Measurements from ENCODE around the gene AMBRA1. TPM values are rescaled to one million over a fixed set of nuclear protein-coding genes. Genes with fewer than 3 reads are reported as not detected.

The AMBRA1 gene
- total RNA-seq, 1 donor from 2014 or later = 45.3 TPM

DNA sequence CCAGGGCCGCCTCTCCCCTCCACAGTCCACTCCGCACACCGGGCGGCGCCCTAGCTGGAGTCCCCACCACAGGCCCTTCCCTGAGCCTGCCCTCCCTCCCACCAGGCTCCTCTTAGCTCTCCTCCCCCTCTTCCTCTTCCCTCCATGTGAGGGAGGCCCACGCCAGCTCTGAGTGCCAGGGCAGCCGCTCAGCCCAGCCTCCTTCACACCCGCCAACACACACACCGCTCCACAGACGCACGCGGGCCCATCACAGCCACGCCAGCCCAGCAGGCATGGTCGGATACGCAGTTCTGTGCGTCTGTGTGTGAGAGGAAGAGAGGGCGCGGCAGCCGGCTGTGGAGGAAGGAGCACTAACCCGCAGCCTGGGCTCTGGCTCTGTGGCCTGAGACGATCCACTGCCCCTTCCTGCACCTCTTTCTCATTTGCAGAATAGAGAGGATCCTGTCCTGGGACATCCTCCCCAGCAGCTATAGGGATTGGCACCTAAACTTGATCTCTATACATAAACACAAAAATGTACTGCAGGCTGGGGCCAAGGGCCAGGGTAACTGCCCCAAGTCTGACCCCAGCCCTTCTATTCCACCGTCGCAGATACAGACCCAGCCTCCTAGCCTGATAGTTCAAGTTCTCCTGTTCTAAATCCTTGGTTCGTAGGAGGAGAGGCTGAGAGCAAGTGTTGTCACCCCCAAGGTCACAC, 205.8 kb downstream of the AMBRA1 start:
- H3K4me1 Mint-ChIP-seq (ENCODE audit: low read depth) = peaks cover 25% of the 10 kb centered on the region
- no peak for DNase-seq (ENCODE audit: low spot score, unreplicated experiment)
- H3K4me3 Mint-ChIP-seq (ENCODE audit: low read depth) = no peak overlapping the region
- peak overlapping the region; percentile 60 for H3K27ac Mint-ChIP-seq
- H3K27me3 Mint-ChIP-seq = peaks cover 54% of the 10 kb centered on the region
- peaks cover 4% of the 10 kb centered on the region for H3K36me3 Mint-ChIP-seq (ENCODE audit: insufficient read depth)
- H3K9me3 Mint-ChIP-seq (ENCODE audit: low read depth) = no peaks in the 10 kb centered on the region
- TF ChIP-seq, protein P1, sequence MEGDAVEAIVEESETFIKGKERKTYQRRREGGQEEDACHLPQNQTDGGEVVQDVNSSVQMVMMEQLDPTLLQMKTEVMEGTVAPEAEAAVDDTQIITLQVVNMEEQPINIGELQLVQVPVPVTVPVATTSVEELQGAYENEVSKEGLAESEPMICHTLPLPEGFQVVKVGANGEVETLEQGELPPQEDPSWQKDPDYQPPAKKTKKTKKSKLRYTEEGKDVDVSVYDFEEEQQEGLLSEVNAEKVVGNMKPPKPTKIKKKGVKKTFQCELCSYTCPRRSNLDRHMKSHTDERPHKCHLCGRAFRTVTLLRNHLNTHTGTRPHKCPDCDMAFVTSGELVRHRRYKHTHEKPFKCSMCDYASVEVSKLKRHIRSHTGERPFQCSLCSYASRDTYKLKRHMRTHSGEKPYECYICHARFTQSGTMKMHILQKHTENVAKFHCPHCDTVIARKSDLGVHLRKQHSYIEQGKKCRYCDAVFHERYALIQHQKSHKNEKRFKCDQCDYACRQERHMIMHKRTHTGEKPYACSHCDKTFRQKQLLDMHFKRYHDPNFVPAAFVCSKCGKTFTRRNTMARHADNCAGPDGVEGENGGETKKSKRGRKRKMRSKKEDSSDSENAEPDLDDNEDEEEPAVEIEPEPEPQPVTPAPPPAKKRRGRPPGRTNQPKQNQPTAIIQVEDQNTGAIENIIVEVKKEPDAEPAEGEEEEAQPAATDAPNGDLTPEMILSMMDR (IDR thresholded peaks at IDR 0.05; ENCODE audit: unreplicated experiment) = no peak

DNA sequence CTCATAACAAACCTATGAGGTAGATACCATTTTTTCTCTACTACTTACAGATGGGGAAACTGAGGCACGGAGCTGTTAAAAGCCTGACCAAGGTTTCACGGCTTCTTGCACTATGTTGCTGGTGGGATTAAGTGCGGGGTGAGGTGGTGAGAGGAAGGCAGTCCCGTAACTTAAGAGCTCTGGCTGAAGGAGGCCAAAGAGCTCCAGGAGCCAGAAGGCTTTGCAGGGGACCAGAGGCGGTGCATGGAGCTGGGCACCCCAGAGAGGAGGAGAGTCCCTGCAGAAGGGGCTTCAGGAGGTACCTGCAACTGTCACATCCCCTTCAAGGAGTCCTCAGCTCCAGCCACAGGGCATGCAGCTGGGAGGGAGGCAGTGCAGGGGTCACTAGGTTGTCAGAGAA, 206.4 kb downstream of the AMBRA1 start:
- peaks cover 21% of the 10 kb centered on the region for H3K4me1 Mint-ChIP-seq (ENCODE audit: low read depth)
- peaks cover 4% of the 10 kb centered on the region for H3K36me3 Mint-ChIP-seq (ENCODE audit: insufficient read depth)
- TF ChIP-seq, protein P1 (IDR thresholded peaks at IDR 0.05; ENCODE audit: unreplicated experiment) = no peak
- peaks cover 49% of the 10 kb centered on the region for H3K27me3 Mint-ChIP-seq
- no peaks in the 10 kb centered on the region for H3K9me3 Mint-ChIP-seq (ENCODE audit: low read depth)
- H3K27ac Mint-ChIP-seq = no peak overlapping the region
- H3K4me3 Mint-ChIP-seq (ENCODE audit: low read depth) = no peak overlapping the region
- no peak for DNase-seq (ENCODE audit: low spot score, unreplicated experiment)

DNA sequence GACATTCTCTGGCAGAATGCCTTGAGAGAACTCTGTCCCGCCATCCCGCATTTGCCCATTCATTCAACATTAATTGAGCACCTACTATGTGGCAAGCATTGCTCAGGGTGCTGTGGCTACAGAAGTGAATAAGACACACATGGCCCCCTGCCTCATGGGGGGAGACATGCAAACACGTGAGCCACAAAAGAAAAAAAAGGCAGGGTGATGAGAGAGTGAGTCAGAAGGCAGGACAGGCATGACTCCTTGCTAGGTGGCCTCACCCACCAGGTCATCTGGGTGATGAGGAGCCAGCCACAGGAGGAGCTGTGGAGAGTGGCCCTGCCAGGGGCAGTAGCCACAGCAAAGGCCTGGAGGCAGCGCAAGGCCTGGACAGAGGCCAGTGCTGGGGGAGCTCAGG, 207.1 kb downstream of the AMBRA1 start:
- Mint-ChIP-seq H3K27me3 (peaks cover 49% of the 10 kb centered on the region), H3K4me3 (ENCODE audit: low read depth) (no peak overlapping the region), H3K4me1 (ENCODE audit: low read depth) (peaks cover 21% of the 10 kb centered on the region), H3K36me3 (ENCODE audit: insufficient read depth) (peaks cover 4% of the 10 kb centered on the region), H3K27ac (no peak overlapping the region), H3K9me3 (ENCODE audit: low read depth) (no peaks in the 10 kb centered on the region)
- TF ChIP-seq, protein P1 (IDR thresholded peaks at IDR 0.05; ENCODE audit: unreplicated experiment) = no peak
- no peak for DNase-seq (ENCODE audit: low spot score, unreplicated experiment)

DNA sequence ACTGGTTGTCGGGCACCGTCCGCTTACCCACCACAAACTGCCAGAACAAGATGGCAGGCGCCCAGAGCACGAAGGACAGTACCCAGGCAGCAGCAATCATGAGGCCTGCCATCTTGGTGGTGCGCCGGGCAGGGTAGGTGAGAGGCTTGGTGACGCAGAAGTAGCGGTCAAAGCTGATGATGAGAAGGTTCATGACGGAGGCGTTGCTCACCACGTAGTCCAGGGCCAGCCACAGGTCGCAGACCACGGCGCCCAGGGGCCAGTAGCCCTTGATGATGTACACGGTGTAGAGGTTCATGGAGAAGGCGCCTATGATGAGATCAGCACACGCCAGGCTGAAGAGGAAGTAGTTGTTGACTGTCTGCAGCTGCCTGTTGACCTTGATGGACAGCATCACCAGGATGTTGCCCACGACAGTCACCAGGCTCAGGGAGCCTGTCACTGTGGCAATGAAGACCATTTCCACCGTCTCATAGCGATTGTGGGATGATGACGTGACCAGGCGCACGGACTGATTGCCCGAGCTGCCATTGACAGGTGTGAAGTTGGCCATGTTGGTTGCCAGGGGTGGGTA, 207.7 kb downstream of the AMBRA1 start:
- H3K27me3 Mint-ChIP-seq = peaks cover 49% of the 10 kb centered on the region
- peaks cover 21% of the 10 kb centered on the region for H3K4me1 Mint-ChIP-seq (ENCODE audit: low read depth)
- H3K4me3 Mint-ChIP-seq (ENCODE audit: low read depth) = no peak overlapping the region
- peaks cover 4% of the 10 kb centered on the region for H3K36me3 Mint-ChIP-seq (ENCODE audit: insufficient read depth)
- no peaks in the 10 kb centered on the region for H3K9me3 Mint-ChIP-seq (ENCODE audit: low read depth)
- H3K27ac Mint-ChIP-seq = no peak overlapping the region
- no peak for DNase-seq (ENCODE audit: low spot score, unreplicated experiment)
- TF ChIP-seq, protein P1 (IDR thresholded peaks at IDR 0.05; ENCODE audit: unreplicated experiment) = no peak

DNA sequence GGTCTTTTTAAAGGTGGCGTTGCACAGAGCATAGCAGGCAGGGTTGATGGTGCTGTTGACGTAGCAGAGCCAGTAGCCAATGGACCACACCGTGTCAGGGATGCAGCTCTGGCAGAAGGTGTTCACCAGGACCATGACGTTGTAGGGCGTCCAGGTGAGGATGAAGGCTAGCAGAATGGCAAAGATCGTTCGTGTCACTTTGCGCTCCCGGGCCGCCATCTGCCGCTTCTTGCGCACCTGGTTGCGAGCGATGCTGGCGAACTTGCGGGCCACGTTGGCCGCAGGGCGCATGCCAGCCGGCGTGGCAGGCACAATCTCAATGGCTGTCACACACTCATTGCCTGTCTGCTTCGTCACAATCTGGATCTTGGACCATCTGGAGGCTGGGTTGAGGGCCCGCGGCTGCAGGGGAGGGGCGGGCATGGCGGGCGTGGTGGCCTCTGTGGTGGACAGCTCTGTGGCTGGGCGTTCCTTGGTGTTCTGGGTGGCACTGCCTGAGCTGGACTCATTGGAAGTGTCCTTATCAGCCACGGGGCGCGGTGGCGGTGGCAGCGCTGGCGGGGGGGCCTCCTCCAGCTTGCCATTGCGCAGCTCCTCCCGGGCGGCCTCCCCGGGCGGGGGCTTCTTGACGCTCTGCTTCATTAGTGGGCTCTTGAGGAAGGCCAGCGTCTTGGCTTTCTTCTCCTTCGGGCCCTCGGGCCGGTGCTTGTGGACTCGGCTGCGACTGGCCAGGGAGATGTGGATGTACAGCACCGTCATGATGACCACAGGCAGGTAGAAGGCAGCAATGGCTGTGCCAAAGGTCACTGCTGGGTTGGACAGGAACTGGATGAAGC, 208.4 kb downstream of the AMBRA1 start:
- Mint-ChIP-seq H3K4me3 (ENCODE audit: low read depth) (no peak overlapping the region), H3K9me3 (ENCODE audit: low read depth) (no peaks in the 10 kb centered on the region), H3K4me1 (ENCODE audit: low read depth) (peaks cover 19% of the 10 kb centered on the region), H3K36me3 (ENCODE audit: insufficient read depth) (peaks cover 4% of the 10 kb centered on the region), H3K27ac (no peak overlapping the region), H3K27me3 (peaks cover 44% of the 10 kb centered on the region)
- no peak for DNase-seq (ENCODE audit: low spot score, unreplicated experiment)
- TF ChIP-seq, protein P1 (IDR thresholded peaks at IDR 0.05; ENCODE audit: unreplicated experiment) = no peak

All from progenitor cell of endocrine pancreas (in vitro differentiated cells).